Parathyroid adenoma (tissue), 2 donors: ENCODE results near the gene ITGB7.

Source experiments
- H2AFZ ChIP-seq: fragments of 300-600 bp; sonication (generic); one replicate; pipeline ENCODE4 v1.7.0; 2017; ENCODE audit warnings: antibody characterized with exemption, mild to moderate bottlenecking
- H3K27ac ChIP-seq: fragments of 300-600 bp; sonication (generic); one replicate; pipeline ENCODE4 v1.7.0; 2017
- H3K27me3 ChIP-seq: fragments of 300-600 bp; sonication (generic); one replicate; pipeline ENCODE4 v1.7.0; 2017; ENCODE audit warnings: low read length; ENCODE audit not compliant: control insufficient read depth, insufficient read depth
- H3K36me3 ChIP-seq: fragments of 300-600 bp; sonication (generic); one replicate; pipeline ENCODE4 v1.7.0; 2017; ENCODE audit warnings: low read length; ENCODE audit not compliant: control insufficient read depth, insufficient read depth
- H3K4me1 ChIP-seq: fragments of 300-600 bp; sonication (generic); one replicate; pipeline ENCODE4 v1.7.0; 2017; ENCODE audit warnings: control low read depth
- H3K4me2 ChIP-seq: fragments of 300-600 bp; sonication (generic); one replicate; pipeline ENCODE4 v1.7.0; 2017; ENCODE audit warnings: low read length
- H3K4me3 ChIP-seq: fragments of 300-600 bp; sonication (generic); one replicate; pipeline ENCODE4 v1.7.0; 2017; ENCODE audit warnings: low read depth, low read length
- H3K79me2 ChIP-seq: fragments of 300-600 bp; sonication (generic); one replicate; pipeline ENCODE4 v1.7.0; 2017; ENCODE audit warnings: control low read depth
- H3K9ac ChIP-seq: fragments of 300-600 bp; sonication (generic); one replicate; pipeline ENCODE4 v1.7.0; 2017; ENCODE audit warnings: mild to moderate bottlenecking
- H3K9me3 ChIP-seq: fragments of 300-600 bp; sonication (generic); one replicate; pipeline ENCODE4 v1.7.0; 2017; ENCODE audit warnings: low read length; ENCODE audit not compliant: control insufficient read depth
- TF ChIP-seq, protein P1 (sequence below): fragments of 300-600 bp; sonication (generic); IDR thresholded peaks from one replicate; pipeline ENCODE4 v1.7.0; 2017; ENCODE audit warnings: antibody characterized with exemption, mild to moderate bottlenecking
- donor health status: primary hyperparathyroidism.

ITGB7 gene

DNA sequence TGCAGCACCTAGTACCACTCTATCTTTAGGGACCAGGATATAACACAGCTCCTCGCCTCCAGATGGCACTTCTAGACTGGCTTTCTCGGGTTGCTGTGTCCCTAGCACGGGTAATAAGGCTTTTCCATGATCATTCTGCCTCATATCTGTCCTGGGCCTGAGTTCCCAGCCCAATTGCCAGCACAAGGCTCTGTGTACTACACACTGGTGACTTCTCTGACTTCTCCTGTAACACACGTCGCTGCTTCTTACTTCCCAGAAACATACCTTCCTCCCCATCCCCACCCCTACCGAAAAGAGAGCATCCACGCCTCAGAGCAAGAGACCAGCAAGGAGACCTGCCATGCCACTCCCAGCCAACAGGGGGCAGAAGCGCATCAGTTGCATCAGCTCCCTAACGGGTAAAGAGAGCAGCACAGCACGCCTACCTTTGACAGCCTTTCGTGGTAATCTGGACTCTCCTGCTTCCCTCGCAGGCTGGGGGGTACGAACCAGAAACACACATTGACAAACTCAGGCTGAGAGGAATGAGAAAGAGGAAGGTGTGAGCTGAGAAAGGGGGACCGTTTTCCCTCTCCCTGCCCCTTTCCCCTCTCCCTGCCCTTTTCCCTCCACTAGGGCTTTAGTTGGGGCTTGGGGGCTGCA, 47.7 kb downstream of the ITGB7 start:
- Histone ChIP-seq H3K79me2 (no peaks in the 10 kb centered on the region), H3K4me2 (no peak overlapping the region), H3K36me3 (no peaks in the 10 kb centered on the region), H2AFZ (peak overlapping the region; percentile 22), H3K4me1 (peaks cover 2% of the 10 kb centered on the region), H3K27me3 (no peaks in the 10 kb centered on the region), H3K4me3 (no peak overlapping the region), H3K27ac (no peak overlapping the region), H3K9me3 (no peaks in the 10 kb centered on the region), H3K9ac (no peak overlapping the region)
- TF ChIP-seq, protein P1, sequence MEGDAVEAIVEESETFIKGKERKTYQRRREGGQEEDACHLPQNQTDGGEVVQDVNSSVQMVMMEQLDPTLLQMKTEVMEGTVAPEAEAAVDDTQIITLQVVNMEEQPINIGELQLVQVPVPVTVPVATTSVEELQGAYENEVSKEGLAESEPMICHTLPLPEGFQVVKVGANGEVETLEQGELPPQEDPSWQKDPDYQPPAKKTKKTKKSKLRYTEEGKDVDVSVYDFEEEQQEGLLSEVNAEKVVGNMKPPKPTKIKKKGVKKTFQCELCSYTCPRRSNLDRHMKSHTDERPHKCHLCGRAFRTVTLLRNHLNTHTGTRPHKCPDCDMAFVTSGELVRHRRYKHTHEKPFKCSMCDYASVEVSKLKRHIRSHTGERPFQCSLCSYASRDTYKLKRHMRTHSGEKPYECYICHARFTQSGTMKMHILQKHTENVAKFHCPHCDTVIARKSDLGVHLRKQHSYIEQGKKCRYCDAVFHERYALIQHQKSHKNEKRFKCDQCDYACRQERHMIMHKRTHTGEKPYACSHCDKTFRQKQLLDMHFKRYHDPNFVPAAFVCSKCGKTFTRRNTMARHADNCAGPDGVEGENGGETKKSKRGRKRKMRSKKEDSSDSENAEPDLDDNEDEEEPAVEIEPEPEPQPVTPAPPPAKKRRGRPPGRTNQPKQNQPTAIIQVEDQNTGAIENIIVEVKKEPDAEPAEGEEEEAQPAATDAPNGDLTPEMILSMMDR: peak; percentile 99

- H2AFZ ChIP-seq: no peak overlapping the region
- H3K9ac ChIP-seq: no peak overlapping the region
- H3K4me2 ChIP-seq: no peak overlapping the region
- H3K79me2 ChIP-seq: no peaks in the 10 kb centered on the region
- no peaks in the 10 kb centered on the region for H3K9me3 ChIP-seq
- no peaks in the 10 kb centered on the region for H3K4me1 ChIP-seq
- TF ChIP-seq, protein P1: no peak
- H3K27ac ChIP-seq: no peak overlapping the region
- H3K36me3 ChIP-seq: no peaks in the 10 kb centered on the region
- H3K27me3 ChIP-seq: no peaks in the 10 kb centered on the region
- H3K4me3 ChIP-seq: no peak overlapping the region
Measured at GRCh38 chr12:53152390-53152789, 54.7 kb downstream of the ITGB7 start.

DNA sequence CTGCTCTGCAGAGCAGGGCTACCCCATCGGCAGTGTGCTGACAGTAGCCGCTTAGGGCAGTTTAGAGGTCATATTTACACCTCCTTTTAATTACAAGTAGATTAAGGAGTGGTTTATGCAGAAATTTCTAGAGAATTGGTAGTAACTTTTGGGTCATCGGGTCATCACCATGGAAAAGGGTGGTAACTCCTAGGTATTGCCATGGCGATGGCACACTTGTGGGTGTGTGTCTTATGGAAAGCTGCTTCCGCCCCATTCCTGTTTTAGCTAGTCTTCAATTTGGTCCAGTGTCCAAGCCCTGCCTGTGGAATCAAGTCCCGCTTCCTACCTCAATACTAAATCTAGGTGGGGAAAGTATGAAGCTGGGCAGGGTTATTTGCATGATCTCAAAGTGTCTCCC, 56.0 kb downstream of the ITGB7 start:
- H3K9me3 ChIP-seq: no peaks in the 10 kb centered on the region
- no peak overlapping the region for H3K9ac ChIP-seq
- no peak overlapping the region for H3K4me2 ChIP-seq
- no peaks in the 10 kb centered on the region for H3K4me1 ChIP-seq
- no peak overlapping the region for H2AFZ ChIP-seq
- no peaks in the 10 kb centered on the region for H3K27me3 ChIP-seq
- no peaks in the 10 kb centered on the region for H3K36me3 ChIP-seq
- H3K27ac ChIP-seq: no peak overlapping the region
- H3K4me3 ChIP-seq: no peak overlapping the region
- TF ChIP-seq, protein P1: no peak
- no peaks in the 10 kb centered on the region for H3K79me2 ChIP-seq

- Histone ChIP-seq H2AFZ (no peak overlapping the region), H3K9ac (no peak overlapping the region)
Measured at GRCh38 chr12:53147653-53148052, 59.4 kb downstream of the ITGB7 start.

More at GRCh38 chr12:53147653-53148052, 59.4 kb downstream of the ITGB7 start:
- Histone ChIP-seq H3K79me2 (no peaks in the 10 kb centered on the region), H3K27me3 (no peaks in the 10 kb centered on the region), H3K4me1 (no peaks in the 10 kb centered on the region), H3K9me3 (no peaks in the 10 kb centered on the region), H3K4me2 (no peak overlapping the region), H3K4me3 (no peak overlapping the region), H3K27ac (no peak overlapping the region), H3K36me3 (no peaks in the 10 kb centered on the region)
- TF ChIP-seq, protein P1: no peak
